ENCODE data around the gene PCGF6. TPM values are rescaled to one million over a fixed set of nuclear protein-coding genes. Genes with fewer than 3 reads are reported as not detected.

Gene PCGF6, protein sequence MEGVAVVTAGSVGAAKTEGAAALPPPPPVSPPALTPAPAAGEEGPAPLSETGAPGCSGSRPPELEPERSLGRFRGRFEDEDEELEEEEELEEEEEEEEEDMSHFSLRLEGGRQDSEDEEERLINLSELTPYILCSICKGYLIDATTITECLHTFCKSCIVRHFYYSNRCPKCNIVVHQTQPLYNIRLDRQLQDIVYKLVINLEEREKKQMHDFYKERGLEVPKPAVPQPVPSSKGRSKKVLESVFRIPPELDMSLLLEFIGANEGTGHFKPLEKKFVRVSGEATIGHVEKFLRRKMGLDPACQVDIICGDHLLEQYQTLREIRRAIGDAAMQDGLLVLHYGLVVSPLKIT
- total RNA-seq = 9.4 and 14.8 TPM in 2 replicates

DNA sequence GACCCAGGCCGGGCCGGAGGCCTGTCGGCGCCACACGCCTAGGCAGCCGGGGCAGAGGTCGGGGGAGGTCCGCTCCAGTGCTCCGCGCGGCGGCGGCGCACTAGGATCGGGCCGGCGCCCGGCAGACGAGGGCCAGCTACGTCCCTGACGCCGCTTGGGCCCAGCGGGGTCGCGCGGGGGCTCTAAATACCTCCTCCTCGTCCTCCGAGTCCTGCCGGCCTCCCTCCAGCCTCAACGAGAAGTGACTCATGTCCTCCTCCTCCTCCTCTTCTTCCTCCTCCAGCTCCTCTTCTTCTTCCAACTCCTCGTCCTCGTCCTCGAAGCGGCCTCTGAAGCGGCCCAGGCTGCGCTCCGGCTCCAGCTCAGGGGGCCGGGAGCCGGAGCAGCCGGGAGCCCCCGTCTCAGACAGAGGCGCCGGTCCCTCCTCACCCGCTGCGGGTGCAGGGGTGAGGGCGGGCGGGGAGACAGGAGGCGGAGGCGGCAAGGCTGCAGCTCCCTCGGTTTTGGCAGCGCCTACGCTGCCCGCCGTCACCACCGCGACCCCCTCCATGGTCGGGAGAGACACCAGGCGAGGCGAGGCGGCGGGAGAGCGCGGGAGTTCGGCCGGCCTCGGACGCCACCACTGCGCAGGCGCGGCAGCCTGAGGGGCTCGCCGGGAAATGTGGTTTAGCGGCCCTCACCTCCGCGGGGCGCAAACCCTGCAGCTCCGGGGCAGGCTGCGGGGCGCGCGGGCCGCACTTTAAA, at the start of gene PCGF6:
TSS of gene PCGF6 (minus strand) at position 624 of the 744 bp plus-strand sequence. CDS start at position 550, 74 bp downstream.

DNA sequence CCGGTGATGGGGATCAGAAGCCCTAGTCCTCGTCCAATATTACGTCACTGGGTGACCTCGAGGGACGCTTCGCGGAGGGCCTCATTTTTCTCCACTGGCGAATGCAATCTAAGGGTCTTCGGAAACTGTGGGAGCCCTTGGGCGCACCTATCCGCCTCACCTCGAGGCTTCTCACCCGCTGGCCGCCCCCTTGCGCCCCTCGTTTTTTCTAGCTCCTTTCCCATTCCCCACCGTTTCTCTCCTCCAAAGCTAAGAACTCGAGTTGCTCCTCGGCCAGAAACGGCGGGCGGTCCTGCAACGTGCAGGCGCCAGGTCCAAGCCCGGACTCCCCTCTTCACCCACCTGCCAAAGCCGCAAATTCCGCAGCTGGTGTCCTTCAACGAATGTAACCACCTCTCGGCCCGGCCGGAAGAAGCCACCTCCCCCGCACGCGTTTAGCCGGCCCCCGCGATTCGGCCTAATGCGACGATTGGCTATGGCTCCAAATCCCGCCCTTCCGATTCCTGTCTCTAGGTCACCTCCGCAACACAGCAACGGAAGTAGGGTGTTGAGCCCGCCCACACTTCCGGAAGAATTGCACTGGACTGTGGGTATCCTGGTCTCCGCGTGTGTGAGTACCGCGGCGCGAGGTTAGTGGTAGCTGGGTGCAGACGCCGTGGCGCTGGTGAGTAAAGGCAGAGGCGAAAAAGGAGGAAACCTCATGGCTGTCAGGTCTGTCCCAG, 45.3 kb upstream of the PCGF6 start, which contains the start of the genes ATP5MK and PDCD11:
TSS of gene ATP5MK (minus strand) at position 409 of the 722 bp plus-strand sequence. CDS start 4,018 bp downstream, outside the sequence.
TSS of gene PDCD11 (plus strand) at position 560 of the 722 bp plus-strand sequence. CDS start 1,801 bp downstream, outside the sequence.

DNA sequence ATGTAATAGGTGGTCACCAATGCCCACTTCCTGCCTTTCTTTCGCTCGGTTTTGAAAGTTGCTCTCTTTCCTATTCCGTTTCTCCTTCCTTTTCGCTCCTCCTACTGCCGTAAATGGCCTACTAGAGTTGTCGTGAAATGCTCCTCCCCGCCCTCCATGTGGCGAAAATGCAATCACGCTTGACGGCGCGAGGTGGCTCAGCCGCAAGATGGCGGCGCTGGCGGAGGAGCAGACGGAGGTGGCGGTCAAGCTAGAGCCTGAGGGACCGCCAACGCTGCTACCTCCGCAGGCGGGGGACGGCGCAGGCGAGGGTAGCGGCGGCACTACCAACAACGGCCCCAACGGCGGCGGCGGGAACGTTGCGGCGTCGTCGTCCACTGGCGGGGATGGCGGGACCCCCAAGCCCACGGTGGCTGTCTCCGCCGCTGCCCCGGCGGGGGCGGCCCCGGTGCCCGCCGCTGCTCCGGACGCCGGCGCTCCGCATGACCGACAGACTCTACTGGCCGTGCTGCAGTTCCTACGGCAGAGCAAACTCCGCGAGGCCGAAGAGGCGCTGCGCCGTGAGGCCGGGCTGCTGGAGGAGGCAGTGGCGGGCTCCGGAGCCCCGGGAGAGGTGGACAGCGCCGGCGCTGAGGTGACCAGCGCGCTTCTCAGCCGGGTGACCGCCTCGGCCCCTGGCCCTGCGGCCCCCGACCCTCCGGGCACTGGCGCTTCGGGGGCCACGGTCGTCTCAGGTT, 17.0 kb upstream of the PCGF6 start, which contains the start of gene TAF5:
TSS of gene TAF5 (plus strand) at position 195 of the 737 bp plus-strand sequence. CDS start at position 209, 14 bp downstream.

DNA sequence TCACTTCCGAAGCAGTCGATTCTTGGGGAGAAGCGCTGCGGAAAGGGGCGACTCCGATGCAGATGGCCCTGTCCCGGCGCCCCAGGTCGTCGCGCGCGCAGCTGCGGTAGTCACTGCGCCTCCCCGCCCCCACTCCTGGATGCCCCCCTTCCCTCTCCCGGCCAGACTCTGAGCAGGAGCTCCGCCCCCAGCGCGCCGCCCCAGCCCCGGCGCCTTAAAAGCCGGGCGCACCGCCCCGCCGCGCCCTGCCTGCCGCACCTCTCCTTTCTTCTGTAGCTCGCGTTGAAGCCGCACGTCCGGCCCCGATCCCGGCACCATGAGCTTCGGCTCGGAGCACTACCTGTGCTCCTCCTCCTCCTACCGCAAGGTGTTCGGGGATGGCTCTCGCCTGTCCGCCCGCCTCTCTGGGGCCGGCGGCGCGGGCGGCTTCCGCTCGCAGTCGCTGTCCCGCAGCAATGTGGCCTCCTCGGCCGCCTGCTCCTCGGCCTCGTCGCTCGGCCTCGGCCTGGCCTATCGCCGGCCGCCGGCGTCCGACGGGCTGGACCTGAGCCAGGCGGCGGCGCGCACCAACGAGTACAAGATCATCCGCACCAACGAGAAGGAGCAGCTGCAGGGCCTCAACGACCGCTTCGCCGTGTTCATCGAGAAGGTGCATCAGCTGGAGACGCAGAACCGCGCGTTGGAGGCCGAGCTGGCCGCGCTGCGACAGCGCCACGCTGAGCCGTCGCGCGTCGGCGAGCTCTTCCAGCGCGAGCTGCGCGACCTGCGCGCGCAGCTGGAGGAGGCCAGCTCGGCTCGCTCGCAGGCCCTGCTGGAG, 73.8 kb downstream of the PCGF6 start, which contains the start of gene INA:
TSS of gene INA (plus strand) at position 243 of the 817 bp plus-strand sequence. CDS start at position 317, 74 bp downstream.

Other genes with a start within 250 kb of the PCGF6 start
- 54.1 and 62.8 TPM in 2 replicates for gene NT5C2, start 157.9 kb downstream of the PCGF6 start, total RNA-seq
- under 0.01 and 0.15 TPM in 2 replicates for gene RPEL1, start 105.3 kb downstream of the PCGF6 start, total RNA-seq
- 0.44 and 0.99 TPM in 2 replicates for gene INA, start 74.0 kb downstream of the PCGF6 start, total RNA-seq
- gene TAF5, start 16.8 kb upstream of the PCGF6 start, total RNA-seq = 3.8 and 5.2 TPM in 2 replicates
- gene ATP5MK, start 45.3 kb upstream of the PCGF6 start, total RNA-seq = 91.6 and 235 TPM in 2 replicates
- 25.5 and 34.6 TPM in 2 replicates for gene PDCD11, start 45.5 kb upstream of the PCGF6 start, total RNA-seq
- gene CALHM2, start 101.2 kb upstream of the PCGF6 start, total RNA-seq = 23.3 and 51.3 TPM in 2 replicates
- gene CALHM1, start 107.8 kb upstream of the PCGF6 start, total RNA-seq = not detected in 2 replicates
- 0.15 TPM in 1 of 2 replicates, not detected in the other for gene CALHM3, start 128.1 kb upstream of the PCGF6 start, total RNA-seq
- gene NEURL1, start 142.6 kb upstream of the PCGF6 start, total RNA-seq = under 0.01 and 0.17 TPM in 2 replicates